ENCODE measurements around the gene ABCA2.

ABCA2 gene

GRCh38 chr9:137040568-137040967, 12.5 kb upstream of the ABCA2 start:
- TF ChIP-seq, protein P1, sequence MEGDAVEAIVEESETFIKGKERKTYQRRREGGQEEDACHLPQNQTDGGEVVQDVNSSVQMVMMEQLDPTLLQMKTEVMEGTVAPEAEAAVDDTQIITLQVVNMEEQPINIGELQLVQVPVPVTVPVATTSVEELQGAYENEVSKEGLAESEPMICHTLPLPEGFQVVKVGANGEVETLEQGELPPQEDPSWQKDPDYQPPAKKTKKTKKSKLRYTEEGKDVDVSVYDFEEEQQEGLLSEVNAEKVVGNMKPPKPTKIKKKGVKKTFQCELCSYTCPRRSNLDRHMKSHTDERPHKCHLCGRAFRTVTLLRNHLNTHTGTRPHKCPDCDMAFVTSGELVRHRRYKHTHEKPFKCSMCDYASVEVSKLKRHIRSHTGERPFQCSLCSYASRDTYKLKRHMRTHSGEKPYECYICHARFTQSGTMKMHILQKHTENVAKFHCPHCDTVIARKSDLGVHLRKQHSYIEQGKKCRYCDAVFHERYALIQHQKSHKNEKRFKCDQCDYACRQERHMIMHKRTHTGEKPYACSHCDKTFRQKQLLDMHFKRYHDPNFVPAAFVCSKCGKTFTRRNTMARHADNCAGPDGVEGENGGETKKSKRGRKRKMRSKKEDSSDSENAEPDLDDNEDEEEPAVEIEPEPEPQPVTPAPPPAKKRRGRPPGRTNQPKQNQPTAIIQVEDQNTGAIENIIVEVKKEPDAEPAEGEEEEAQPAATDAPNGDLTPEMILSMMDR (IDR thresholded peaks at IDR 0.05; ENCODE audit: insufficient read depth, low read depth, low read length, missing control alignments) = no peak
- no peak overlapping the region for H3K4me3 ChIP-seq (ENCODE audit: low read length)
- DNase-seq (ENCODE audit: low read depth) = no peak

DNA sequence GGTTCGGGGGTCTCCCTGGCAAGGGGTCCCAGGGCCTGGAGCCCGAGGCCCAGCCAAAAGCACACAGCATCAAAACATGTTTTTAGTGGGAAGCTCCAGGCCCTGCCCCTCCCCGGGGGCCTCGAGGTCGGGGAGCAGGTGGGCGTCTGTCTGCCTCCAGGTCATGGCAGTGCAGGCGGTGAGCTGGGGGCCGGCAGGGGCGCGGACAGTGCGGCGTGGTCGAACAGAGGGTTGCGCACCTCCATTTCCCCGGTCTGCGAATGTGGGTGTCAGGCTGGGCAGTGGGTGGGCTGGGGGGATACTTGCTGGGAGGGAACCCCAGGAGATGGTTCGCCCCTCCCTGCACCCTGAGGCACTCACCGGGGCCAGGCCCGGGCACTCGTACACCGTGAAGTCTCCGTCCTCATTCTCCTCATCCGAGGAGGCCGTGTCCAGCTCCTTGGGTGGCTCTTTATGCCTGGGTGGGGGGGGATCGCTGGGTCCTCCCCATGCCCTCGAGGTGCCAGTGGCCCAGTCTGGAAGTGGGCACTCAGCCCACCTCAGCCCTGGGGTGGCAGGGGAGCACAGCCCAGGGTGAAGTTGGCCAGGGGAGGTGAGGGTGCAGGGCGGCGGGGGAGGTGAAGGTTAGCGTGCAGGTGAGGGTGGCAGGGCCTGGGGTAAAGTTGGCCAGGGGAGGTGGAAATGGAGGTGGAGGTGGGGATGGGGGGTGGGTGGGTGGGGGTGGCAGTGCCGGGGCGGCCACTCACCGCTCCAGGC, 11.8 kb upstream of the ABCA2 start:
- no peak for DNase-seq (ENCODE audit: low read depth)
- H3K4me3 ChIP-seq (ENCODE audit: low read length) = no peak overlapping the region
- TF ChIP-seq, protein P1 (IDR thresholded peaks at IDR 0.05; ENCODE audit: insufficient read depth, low read depth, low read length, missing control alignments) = no peak

DNA sequence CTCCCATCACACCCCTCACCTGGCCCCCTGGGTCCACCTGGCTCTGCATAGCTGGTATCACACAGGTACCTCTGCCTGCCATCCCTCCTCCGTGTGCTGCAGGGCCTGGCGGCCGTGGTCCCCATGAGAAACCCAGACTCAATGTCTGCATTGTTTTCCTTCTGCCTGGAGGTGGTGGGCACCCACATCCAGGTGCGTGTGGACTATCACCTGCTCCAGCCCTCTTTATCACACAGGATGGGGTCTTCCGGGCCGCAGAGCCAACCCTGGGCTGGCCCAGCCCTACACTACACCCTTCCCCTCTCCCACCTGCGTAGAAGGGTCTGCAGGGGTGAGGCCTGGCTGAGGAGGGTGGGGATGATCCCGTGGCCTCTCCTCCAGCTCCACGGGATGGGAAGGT, 10.9 kb upstream of the ABCA2 start:
- DNase-seq (ENCODE audit: low read depth) = no peak
- TF ChIP-seq, protein P1 (IDR thresholded peaks at IDR 0.05; ENCODE audit: insufficient read depth, low read depth, low read length, missing control alignments) = no peak
- H3K4me3 ChIP-seq (ENCODE audit: low read length) = no peak overlapping the region

GRCh38 chr9:137037483-137037882, 9.4 kb upstream of the ABCA2 start:
- TF ChIP-seq, protein P1 (IDR thresholded peaks at IDR 0.05; ENCODE audit: insufficient read depth, low read depth, low read length, missing control alignments) = no peak
- DNase-seq (ENCODE audit: low read depth) = no peak
- H3K4me3 ChIP-seq (ENCODE audit: low read length) = no peak overlapping the region

- no peak overlapping the region for H3K4me3 ChIP-seq (ENCODE audit: low read length)
- TF ChIP-seq, protein P1 (IDR thresholded peaks at IDR 0.05; ENCODE audit: insufficient read depth, low read depth, low read length, missing control alignments) = no peak
- DNase-seq (ENCODE audit: low read depth) = no peak
Observed at GRCh38 chr9:137037035-137037434, 9.0 kb upstream of the ABCA2 start.

GRCh38 chr9:137035937-137036336, 7.9 kb upstream of the ABCA2 start:
- no peak for DNase-seq (ENCODE audit: low read depth)
- H3K4me3 ChIP-seq (ENCODE audit: low read length) = no peak overlapping the region
- TF ChIP-seq, protein P1 (IDR thresholded peaks at IDR 0.05; ENCODE audit: insufficient read depth, low read depth, low read length, missing control alignments) = no peak

GRCh38 chr9:137035507-137035834, 7.4 kb upstream of the ABCA2 start:
- no peak overlapping the region for H3K4me3 ChIP-seq (ENCODE audit: low read length)
- TF ChIP-seq, protein P1 (IDR thresholded peaks at IDR 0.05; ENCODE audit: insufficient read depth, low read depth, low read length, missing control alignments) = no peak
- DNase-seq (ENCODE audit: low read depth) = no peak
